GM19193 (cell line): ENCODE measurements around the gene RAPGEF6.

ENCODE experiments used
- POLR2A ChIP-seq: IDR thresholded peaks from 4 replicates; pipeline ENCODE4 v1.6.1; 2011; ENCODE audit not compliant: insufficient read depth, insufficient read length; ENCODE audit errors: extremely low read depth

The RAPGEF6 gene

GRCh38 chr5:131627207-131627865 lies 7.7 kb downstream of the RAPGEF6 start:
- TF ChIP-seq POLR2A = no peak

GRCh38 chr5:131622633-131623032 lies 12.4 kb downstream of the RAPGEF6 start:
- TF ChIP-seq POLR2A = no peak

GRCh38 chr5:131619102-131619501 lies 15.9 kb downstream of the RAPGEF6 start:
- no peak for TF ChIP-seq POLR2A

- no peak for TF ChIP-seq POLR2A
These were observed 17.7 kb downstream of the RAPGEF6 start for GRCh38 chr5:131617140-131617822.

- TF ChIP-seq POLR2A = no peak
These were observed 19.1 kb downstream of the RAPGEF6 start for GRCh38 chr5:131615957-131616356.

- no peak for TF ChIP-seq POLR2A
These were observed 21.6 kb downstream of the RAPGEF6 start for GRCh38 chr5:131613423-131613822.

- TF ChIP-seq POLR2A = no peak
These were observed 24.0 kb downstream of the RAPGEF6 start for GRCh38 chr5:131611064-131611381.

- no peak for TF ChIP-seq POLR2A
These were observed 24.6 kb downstream of the RAPGEF6 start for GRCh38 chr5:131610198-131611063.

- TF ChIP-seq POLR2A = no peak
These were observed 25.3 kb downstream of the RAPGEF6 start for GRCh38 chr5:131609774-131610173.

- no peak for TF ChIP-seq POLR2A
These were observed 26.4 kb downstream of the RAPGEF6 start for GRCh38 chr5:131608597-131608996.

- TF ChIP-seq POLR2A = no peak
These were observed 27.0 kb downstream of the RAPGEF6 start for GRCh38 chr5:131607903-131608540.

GRCh38 chr5:131607418-131607817 lies 27.6 kb downstream of the RAPGEF6 start:
- no peak for TF ChIP-seq POLR2A

GRCh38 chr5:131605086-131605485 lies 29.9 kb downstream of the RAPGEF6 start:
- TF ChIP-seq POLR2A = no peak

GRCh38 chr5:131595088-131596033 lies 39.7 kb downstream of the RAPGEF6 start:
- no peak for TF ChIP-seq POLR2A
